ENCODE measurements around the gene FADS3. TPM values are rescaled to one million over a fixed set of nuclear protein-coding genes. Genes with fewer than 3 reads are reported as not detected.

The FADS3 gene
- total and polyA plus RNA-seq, 9 of the 15 experiments (the other 6 are each of a cell fraction or from before 2014, with no cell fraction given): 0.97 to 148 (median 92.7) TPM

DNA sequence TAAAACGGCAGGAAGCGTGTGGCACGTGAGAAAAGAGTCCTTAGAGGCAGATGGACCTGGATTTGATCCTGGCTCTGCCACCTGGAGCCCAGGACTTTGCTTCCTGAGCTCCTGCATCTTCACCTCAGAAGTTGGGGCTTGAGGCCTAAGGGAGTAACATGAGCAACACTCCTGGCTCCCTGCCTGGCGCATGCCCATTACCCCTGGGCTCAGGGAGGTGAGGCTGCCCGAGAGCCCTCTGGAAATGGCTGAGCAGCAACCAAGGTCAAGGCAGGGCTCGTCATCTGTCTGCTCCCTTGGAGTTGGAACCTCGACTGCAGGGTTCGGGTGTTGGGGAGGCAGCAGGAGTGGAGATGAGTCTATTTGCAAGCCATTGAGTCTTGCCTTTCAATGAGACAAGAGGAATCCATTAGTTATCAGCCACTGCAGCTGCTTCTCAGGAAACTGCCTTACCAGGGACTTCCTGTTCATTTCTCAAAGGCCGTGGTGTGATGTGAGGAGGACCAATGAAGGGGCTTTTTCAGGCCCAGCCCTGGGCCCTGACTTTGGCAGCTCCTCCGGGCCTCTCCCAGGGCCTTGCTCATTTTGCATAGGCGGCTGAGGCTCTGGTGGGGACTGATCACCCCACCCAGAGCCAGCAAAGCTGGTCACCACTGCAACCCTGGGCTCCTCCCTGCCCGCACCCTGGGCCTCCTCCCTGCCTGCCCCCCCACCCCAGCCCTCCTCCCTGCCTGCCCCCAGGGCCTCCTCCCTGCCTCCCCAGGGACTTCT lies 56.9 kb downstream of the FADS3 start (continued):
- TF ChIP-seq, protein P1, sequence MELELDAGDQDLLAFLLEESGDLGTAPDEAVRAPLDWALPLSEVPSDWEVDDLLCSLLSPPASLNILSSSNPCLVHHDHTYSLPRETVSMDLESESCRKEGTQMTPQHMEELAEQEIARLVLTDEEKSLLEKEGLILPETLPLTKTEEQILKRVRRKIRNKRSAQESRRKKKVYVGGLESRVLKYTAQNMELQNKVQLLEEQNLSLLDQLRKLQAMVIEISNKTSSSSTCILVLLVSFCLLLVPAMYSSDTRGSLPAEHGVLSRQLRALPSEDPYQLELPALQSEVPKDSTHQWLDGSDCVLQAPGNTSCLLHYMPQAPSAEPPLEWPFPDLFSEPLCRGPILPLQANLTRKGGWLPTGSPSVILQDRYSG (tag; conservative IDR thresholded peaks at IDR 0.05; ENCODE audit: low read depth): peak; percentile 97
- no peak for TF ChIP-seq CAMTA2 (CRISPR knock-in tag; conservative IDR thresholded peaks at IDR 0.05)
- peak; percentile 15; the same call in 1 of the 2 replicates for TF ChIP-seq KLF6 (CRISPR knock-in tag; IDR thresholded peaks at IDR 0.05; ENCODE audit: borderline replicate concordance)
- no peak for TF ChIP-seq SMARCB1 (IDR thresholded peaks at IDR 0.05; ENCODE audit: insufficient read length, low read depth)
- TF ChIP-seq NFE2 (IDR thresholded peaks at IDR 0.05; ENCODE audit: low read depth): no peak
- TF ChIP-seq GATA2 (CRISPR knock-in tag; IDR thresholded peaks at IDR 0.05): peak; percentile 75
- TF ChIP-seq, protein P2, sequence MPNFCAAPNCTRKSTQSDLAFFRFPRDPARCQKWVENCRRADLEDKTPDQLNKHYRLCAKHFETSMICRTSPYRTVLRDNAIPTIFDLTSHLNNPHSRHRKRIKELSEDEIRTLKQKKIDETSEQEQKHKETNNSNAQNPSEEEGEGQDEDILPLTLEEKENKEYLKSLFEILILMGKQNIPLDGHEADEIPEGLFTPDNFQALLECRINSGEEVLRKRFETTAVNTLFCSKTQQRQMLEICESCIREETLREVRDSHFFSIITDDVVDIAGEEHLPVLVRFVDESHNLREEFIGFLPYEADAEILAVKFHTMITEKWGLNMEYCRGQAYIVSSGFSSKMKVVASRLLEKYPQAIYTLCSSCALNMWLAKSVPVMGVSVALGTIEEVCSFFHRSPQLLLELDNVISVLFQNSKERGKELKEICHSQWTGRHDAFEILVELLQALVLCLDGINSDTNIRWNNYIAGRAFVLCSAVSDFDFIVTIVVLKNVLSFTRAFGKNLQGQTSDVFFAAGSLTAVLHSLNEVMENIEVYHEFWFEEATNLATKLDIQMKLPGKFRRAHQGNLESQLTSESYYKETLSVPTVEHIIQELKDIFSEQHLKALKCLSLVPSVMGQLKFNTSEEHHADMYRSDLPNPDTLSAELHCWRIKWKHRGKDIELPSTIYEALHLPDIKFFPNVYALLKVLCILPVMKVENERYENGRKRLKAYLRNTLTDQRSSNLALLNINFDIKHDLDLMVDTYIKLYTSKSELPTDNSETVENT (CRISPR knock-in tag; IDR thresholded peaks at IDR 0.05): peak; percentile 32; the same call in 1 of the 2 replicates
- TF ChIP-seq ZNF445 (CRISPR knock-in tag; IDR thresholded peaks at IDR 0.05; ENCODE audit: low read depth): no peak
- TF ChIP-seq, protein P3, sequence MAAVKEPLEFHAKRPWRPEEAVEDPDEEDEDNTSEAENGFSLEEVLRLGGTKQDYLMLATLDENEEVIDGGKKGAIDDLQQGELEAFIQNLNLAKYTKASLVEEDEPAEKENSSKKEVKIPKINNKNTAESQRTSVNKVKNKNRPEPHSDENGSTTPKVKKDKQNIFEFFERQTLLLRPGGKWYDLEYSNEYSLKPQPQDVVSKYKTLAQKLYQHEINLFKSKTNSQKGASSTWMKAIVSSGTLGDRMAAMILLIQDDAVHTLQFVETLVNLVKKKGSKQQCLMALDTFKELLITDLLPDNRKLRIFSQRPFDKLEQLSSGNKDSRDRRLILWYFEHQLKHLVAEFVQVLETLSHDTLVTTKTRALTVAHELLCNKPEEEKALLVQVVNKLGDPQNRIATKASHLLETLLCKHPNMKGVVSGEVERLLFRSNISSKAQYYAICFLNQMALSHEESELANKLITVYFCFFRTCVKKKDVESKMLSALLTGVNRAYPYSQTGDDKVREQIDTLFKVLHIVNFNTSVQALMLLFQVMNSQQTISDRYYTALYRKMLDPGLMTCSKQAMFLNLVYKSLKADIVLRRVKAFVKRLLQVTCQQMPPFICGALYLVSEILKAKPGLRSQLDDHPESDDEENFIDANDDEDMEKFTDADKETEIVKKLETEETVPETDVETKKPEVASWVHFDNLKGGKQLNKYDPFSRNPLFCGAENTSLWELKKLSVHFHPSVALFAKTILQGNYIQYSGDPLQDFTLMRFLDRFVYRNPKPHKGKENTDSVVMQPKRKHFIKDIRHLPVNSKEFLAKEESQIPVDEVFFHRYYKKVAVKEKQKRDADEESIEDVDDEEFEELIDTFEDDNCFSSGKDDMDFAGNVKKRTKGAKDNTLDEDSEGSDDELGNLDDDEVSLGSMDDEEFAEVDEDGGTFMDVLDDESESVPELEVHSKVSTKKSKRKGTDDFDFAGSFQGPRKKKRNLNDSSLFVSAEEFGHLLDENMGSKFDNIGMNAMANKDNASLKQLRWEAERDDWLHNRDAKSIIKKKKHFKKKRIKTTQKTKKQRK (IDR thresholded peaks at IDR 0.05; ENCODE audit: borderline replicate concordance, low read depth, low read length): no peak
- peak; percentile 92 for TF ChIP-seq ZNF589 (CRISPR knock-in tag; IDR thresholded peaks at IDR 0.05; ENCODE audit: low read depth)
- no peak for TF ChIP-seq MCM3 (IDR thresholded peaks at IDR 0.05)
- no peak for TF ChIP-seq KAT7 (CRISPR knock-in tag; IDR thresholded peaks at IDR 0.05; ENCODE audit: borderline replicate concordance)
- TF ChIP-seq SPI1 (IDR thresholded peaks at IDR 0.05; ENCODE audit: borderline replicate concordance, low read depth, low read length): peak; percentile 86
- TF ChIP-seq, protein P4, sequence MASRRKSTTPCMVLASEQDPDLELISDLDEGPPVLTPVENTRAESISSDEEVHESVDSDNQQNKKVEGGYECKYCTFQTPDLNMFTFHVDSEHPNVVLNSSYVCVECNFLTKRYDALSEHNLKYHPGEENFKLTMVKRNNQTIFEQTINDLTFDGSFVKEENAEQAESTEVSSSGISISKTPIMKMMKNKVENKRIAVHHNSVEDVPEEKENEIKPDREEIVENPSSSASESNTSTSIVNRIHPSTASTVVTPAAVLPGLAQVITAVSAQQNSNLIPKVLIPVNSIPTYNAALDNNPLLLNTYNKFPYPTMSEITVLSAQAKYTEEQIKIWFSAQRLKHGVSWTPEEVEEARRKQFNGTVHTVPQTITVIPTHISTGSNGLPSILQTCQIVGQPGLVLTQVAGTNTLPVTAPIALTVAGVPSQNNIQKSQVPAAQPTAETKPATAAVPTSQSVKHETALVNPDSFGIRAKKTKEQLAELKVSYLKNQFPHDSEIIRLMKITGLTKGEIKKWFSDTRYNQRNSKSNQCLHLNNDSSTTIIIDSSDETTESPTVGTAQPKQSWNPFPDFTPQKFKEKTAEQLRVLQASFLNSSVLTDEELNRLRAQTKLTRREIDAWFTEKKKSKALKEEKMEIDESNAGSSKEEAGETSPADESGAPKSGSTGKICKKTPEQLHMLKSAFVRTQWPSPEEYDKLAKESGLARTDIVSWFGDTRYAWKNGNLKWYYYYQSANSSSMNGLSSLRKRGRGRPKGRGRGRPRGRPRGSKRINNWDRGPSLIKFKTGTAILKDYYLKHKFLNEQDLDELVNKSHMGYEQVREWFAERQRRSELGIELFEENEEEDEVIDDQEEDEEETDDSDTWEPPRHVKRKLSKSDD (conservative IDR thresholded peaks at IDR 0.05; ENCODE audit: low read length): no peak
- no peak for TF ChIP-seq ZNF57 (CRISPR knock-in tag; IDR thresholded peaks at IDR 0.05)
- TF ChIP-seq OTX1 (CRISPR knock-in tag; IDR thresholded peaks at IDR 0.05): no peak
- TF ChIP-seq CBX5 (IDR thresholded peaks at IDR 0.05; ENCODE audit: borderline replicate concordance, low read depth): no peak
- no peak for TF ChIP-seq SMARCE1 (IDR thresholded peaks at IDR 0.05)
- no peak for TF ChIP-seq ILK (tag; IDR thresholded peaks at IDR 0.05; ENCODE audit: borderline replicate concordance, low read depth)

All from K562 (cell line).